Left forelimb (tissue), 1 donor: Measurements from ENCODE around the gene RECK.

ENCODE experiments used
- DNase-seq: peaks from one replicate; pipeline ENCODE4 v3.0.0-alpha.2; 2018; ENCODE audit warnings: low spot score

The RECK gene

GRCh38 chr9:36138496-36138895 is 101.8 kb downstream of the RECK start:
- no peak for DNase-seq

DNA sequence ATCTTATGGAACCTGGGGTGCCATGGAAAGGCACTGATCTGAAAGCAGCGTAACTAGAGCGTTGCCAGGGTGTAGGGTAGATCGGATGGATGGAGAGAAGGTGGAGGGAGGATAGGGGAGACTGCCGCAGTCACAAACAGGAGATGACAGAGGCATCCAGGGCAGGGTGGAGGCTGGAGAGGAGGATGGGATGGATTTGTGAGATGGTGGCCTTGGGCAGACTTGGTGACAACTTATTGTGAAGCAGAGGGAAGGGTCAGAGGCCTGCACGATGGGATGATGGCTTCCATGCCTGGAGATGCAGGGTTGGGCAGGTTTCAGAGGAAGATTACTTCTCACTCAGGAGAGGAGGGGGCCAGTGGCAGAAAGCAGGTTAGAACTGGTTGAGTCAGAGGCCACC is 102.2 kb downstream of the RECK start:
- DNase-seq = no peak

- no peak for DNase-seq
These were observed 103.7 kb downstream of the RECK start for GRCh38 chr9:36140086-36141084.

GRCh38 chr9:36141288-36141687 is 104.6 kb downstream of the RECK start:
- DNase-seq = no peak

DNA sequence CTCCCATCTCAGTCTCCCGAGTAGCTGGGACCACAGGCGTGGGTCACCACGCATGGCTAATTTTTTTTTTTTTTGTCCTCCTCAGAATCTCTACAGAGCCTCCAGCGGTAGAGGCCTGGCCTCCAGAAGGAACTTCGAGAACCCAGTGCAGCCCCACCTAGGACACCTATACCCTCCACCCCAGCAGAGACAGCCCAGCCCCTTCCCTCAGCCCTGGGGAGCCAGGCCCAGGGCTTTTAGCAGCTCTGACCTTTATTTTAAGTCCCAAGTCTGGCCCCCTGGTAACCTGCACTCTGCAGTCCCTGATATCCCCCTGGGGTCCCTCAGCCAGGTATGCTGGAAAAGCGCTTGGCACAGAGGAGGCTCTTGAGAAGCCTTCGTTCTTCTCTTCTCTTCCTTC is 105.0 kb downstream of the RECK start:
- DNase-seq = no peak

- no peak for DNase-seq
These were observed 106.0 kb downstream of the RECK start for GRCh38 chr9:36142510-36143244.

- no peak for DNase-seq
These were observed 106.5 kb downstream of the RECK start for GRCh38 chr9:36143245-36143641.

DNA sequence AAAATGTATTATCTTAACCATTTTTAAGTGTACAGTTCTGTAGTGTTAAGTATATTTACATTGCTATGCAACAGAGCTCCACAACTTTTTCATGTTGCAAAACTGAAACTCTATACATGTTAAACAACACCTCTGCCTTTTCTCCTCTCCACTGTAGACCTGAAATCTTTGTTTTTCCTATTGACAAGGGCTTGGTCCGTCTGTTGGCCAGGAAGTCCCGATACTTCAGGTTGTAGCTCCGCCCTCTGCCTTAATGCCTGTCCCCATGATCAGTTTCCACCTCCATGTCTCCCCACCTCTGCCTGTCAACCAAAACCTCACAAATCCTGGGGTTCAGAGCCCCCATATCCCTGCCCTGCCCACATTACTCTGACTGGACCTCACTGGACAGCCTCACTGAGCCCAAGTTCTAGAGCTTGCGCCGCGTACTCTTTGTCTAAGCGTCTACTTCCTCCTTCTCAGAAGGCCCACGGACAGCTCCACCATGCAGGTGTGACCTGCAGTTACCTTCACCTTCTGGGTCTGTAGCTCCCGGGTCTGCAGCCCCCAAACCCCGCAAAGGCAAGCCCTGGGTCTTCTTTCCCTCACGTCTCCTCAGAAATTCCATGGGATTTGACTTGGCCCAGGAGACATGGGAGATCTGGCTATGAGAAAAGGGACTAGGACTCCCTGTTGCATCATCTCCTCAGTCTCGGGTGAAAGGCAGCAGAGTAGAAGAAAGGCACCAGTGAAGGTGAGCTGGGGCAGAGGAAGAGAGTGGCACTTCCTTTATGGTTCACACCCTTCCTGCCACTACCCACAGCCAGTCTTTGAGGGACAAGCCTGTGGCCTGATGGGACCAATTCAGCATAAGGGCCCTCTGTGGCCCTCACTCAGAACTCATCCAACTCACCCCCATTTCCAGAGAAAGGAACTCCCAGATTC is 107.9 kb downstream of the RECK start:
- no peak for DNase-seq

GRCh38 chr9:36145970-36146369 is 109.3 kb downstream of the RECK start:
- no peak for DNase-seq

- no peak for DNase-seq
These were observed 109.9 kb downstream of the RECK start for GRCh38 chr9:36146651-36147050.

GRCh38 chr9:36147441-36148175 is 110.9 kb downstream of the RECK start:
- DNase-seq = no peak

DNA sequence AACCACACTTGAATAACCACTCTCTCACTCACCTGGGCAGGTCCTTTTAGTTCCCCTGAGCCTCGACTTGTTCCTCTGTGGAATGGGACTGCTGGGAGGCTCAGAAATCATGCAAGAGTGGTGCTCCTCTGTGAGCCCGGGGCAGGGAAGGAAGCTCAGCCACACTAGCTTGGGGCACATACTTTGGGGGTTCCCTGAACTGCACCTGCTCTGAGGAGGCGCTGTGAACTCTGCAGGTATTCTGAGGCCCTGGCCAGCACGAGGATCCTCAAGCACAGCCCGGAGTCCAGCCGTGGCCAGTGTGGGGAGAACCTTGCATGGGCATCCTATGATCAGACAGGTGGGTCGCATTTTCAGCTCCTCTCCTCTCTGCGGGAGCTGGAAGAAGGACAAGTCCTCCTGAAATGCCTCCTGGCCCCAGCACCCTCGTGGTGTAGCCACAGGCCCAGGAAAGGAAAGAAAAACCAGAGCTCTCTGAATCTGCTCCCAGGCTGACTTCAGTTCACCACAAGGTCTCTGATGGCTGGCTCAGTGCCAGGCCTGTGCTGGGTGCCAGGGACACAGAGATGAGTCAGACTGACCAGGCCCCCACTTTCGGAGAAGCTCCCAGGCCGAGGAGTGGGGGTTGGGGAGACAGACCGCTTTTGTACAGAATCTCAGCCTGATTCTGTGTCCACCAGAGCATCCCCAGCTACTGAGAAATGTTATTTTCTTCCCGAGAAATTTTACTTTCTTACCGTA is 111.8 kb downstream of the RECK start:
- DNase-seq = peak; percentile 84

- DNase-seq = no peak
These were observed 112.5 kb downstream of the RECK start for GRCh38 chr9:36149197-36149596.

GRCh38 chr9:36150574-36151315 is 114.0 kb downstream of the RECK start:
- no peak for DNase-seq

GRCh38 chr9:36151316-36152210 is 114.8 kb downstream of the RECK start:
- no peak for DNase-seq

GRCh38 chr9:36152741-36153438 is 116.2 kb downstream of the RECK start:
- no peak for DNase-seq

GRCh38 chr9:36153746-36154145 is 117.0 kb downstream of the RECK start:
- no peak for DNase-seq

DNA sequence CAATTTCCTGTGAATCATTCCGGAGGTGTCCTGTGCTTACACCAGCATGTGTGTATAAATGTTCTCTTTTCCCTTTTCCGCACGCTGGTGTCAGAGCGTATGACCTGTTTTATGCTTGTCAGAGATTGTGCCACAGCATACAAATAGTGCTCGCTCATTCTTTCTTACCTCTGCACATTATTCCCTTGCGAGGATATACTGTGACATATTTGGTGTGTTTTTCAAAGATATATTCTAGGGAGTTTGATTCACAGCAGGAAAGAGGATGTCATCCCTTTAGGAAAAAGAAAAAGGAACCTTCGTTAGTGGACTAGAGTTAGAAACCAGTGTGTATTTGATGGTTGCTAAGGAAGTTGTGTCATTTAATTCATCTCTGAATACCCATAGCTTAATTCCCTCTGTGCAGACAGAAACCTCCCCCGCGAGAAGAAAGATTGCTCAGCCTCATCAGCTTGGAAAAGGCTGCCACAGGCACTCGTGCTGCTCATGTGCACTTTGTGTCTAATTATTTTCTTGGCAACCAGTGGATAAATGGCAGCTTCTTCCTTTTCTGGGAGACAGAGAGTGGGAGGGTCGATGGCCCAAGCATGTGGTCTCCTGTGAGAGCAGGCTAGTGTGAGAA is 117.7 kb downstream of the RECK start:
- DNase-seq = no peak
